Measurements from ENCODE around the gene BCORL1. TPM values are rescaled to one million over a fixed set of nuclear protein-coding genes. Genes with fewer than 3 reads are reported as not detected.

The BCORL1 gene
- total RNA-seq, 1 donor from 2014 or later: 8.0 TPM

DNA sequence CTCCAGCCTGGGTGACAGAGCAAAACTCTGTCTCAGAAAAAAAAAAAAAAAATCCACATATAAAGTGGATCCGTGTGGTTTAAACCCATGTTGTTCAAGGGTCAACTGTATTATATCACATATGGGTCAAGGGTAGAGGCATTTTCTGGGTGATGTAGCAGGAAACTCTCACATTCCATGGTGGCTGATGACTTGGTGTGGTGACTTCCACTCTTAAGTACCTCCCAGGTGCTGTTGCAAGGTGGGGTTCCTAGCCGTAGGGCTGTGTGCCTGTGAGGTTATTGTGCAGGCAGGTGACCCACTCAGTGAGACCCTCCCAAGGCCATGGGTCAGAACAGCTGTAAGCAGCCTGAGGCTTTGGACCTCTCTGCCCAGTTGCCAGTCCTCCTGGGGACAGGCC lies 110.8 kb downstream of the BCORL1 start:
- no peak overlapping the region for H3K27ac Mint-ChIP-seq
- H3K36me3 Mint-ChIP-seq (ENCODE audit: low read depth): peaks cover 6% of the 10 kb centered on the region
- DNase-seq: no peak
- H3K27me3 Mint-ChIP-seq: no peaks in the 10 kb centered on the region
- intact Hi-C loops (cut with micrococcal nuclease): no loop called here
- no peak overlapping the region for H3K4me3 Mint-ChIP-seq
- H3K9me3 Mint-ChIP-seq: no peaks in the 10 kb centered on the region
- peaks cover 35% of the 10 kb centered on the region for H3K4me1 Mint-ChIP-seq

DNA sequence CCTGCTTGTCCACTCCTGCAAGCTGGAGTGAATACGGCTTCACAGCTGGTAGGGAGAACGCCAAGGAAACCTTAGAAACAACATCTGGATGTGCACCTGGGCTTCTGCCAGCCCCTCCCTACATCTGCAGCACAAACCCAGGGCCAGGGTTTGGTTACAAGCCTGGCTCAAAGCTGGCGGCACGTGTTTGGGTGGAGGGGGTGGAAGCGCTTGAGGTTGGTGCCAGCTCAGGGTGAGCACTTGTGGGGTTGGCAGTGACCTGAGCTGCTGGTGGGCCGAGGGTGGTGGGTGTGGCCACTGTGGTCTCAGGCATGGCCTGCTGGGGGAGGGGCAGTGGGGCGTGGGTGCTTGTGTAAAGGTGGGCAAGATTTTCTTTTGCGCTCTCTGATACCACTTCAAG lies 112.3 kb downstream of the BCORL1 start:
- Mint-ChIP-seq H3K36me3 (ENCODE audit: low read depth) (peaks cover 5% of the 10 kb centered on the region), H3K4me1 (peaks cover 38% of the 10 kb centered on the region), H3K27me3 (no peaks in the 10 kb centered on the region), H3K9me3 (no peaks in the 10 kb centered on the region), H3K4me3 (no peak overlapping the region), H3K27ac (no peak overlapping the region)
- intact Hi-C loops (cut with micrococcal nuclease): no loop called here
- no peak for DNase-seq

DNA sequence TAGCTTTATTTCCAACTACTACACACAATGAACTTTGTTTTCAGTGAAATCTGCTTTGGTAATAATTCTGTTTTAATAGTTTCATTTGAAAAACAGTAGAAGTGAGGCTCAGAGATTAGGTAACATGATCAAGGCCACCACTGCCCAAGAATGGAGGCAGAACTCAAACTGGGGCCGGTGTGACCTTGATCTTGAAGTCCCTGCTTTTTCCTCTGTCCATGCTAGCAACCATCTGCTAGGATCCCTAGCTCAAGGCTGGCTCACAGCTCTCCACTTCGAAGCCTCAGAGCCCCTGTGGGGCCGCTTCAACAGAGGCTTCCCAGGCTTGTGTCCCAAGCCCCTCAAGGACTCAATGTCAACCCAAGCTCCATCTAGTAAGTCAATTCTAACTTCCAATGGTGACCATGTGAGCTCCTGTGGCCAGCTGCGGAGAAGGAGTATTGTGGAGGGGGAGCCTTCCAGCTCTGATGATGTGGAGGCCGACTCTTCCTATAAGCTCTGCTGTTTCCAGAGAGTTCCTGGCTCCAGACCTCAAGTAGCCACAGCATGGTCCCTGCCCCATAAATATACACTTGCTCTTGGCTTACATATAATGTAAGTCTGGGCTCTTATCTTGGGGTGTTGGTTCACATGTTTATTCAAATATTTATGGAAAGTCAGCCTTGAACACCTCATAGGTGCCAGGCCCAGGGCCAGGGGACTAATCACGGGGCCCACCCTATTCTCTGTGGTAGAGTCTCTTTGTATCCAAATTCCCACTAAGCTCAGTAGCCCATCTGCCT lies 113.0 kb downstream of the BCORL1 start:
- no peak overlapping the region for H3K27ac Mint-ChIP-seq
- H3K4me3 Mint-ChIP-seq: no peak overlapping the region
- H3K9me3 Mint-ChIP-seq: no peaks in the 10 kb centered on the region
- intact Hi-C loops (cut with micrococcal nuclease): no loop called here
- DNase-seq: no peak
- H3K27me3 Mint-ChIP-seq: no peaks in the 10 kb centered on the region
- H3K36me3 Mint-ChIP-seq (ENCODE audit: low read depth): peaks cover 2% of the 10 kb centered on the region
- peaks cover 35% of the 10 kb centered on the region for H3K4me1 Mint-ChIP-seq

DNA sequence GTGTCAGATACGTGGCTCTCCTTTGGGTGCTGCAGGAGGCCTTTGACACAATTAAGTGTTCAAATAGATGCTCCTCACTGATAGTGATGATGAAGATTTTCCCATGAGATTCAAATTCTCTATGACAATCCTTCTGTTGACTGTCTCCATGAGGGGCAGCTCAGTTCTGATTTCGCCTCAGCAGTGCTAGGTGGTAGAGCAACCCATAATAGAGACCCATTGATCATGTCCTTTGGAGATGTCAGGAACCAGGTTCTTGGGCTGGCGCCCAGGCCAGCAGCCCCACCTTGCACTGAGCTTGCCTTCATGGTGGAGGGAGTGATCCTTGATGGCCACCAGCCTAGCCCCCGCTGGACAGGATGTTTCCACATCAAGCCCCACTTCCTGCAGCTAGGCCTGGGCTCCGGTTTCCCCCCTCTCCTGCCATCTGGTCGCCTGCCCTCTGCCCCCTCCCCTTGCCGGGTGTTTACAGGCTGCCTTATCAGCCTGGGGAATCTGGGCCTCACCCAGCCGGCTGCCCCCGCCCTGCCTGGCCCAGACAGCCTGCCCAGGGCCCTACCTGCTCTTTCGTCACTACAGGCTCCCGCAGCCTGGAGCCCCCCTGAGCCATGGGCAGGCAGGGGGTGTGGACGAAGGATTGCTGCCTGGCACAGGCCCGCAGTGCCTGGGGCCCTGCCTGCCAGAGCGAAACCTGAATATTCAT lies 115.2 kb downstream of the BCORL1 start:
- peak overlapping the region; percentile 51 for H3K4me3 Mint-ChIP-seq
- H3K36me3 Mint-ChIP-seq (ENCODE audit: low read depth): peaks cover 5% of the 10 kb centered on the region
- DNase-seq: no peak
- peak overlapping the region; percentile 67 for H3K27ac Mint-ChIP-seq
- no peaks in the 10 kb centered on the region for H3K9me3 Mint-ChIP-seq
- peaks cover 29% of the 10 kb centered on the region for H3K4me1 Mint-ChIP-seq
- no peaks in the 10 kb centered on the region for H3K27me3 Mint-ChIP-seq
- intact Hi-C loops (cut with micrococcal nuclease): no loop called here

DNA sequence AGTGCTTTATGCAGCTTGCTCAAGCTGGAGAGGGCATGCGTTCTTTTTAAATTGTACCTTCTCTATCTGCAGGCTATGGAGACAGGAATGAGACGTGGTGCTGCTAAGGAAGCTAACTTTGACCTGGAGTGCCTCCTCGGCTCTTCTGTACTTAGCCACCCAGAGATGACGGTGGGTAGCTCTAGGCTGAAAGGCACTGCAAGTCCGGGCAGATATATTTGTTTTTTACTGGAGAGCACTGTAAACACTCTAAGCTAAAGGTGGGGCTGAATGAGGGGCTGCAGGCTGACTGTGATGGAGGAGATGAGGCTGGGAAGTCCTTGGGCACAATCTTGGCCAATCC lies 115.7 kb downstream of the BCORL1 start:
- no peak for DNase-seq
- H3K27ac Mint-ChIP-seq: peak overlapping the region; percentile 67
- intact Hi-C loops (cut with micrococcal nuclease): no loop called here
- H3K9me3 Mint-ChIP-seq: no peaks in the 10 kb centered on the region
- peaks cover 32% of the 10 kb centered on the region for H3K4me1 Mint-ChIP-seq
- H3K36me3 Mint-ChIP-seq (ENCODE audit: low read depth): peaks cover 5% of the 10 kb centered on the region
- H3K27me3 Mint-ChIP-seq: no peaks in the 10 kb centered on the region
- H3K4me3 Mint-ChIP-seq: peak overlapping the region; percentile 51

DNA sequence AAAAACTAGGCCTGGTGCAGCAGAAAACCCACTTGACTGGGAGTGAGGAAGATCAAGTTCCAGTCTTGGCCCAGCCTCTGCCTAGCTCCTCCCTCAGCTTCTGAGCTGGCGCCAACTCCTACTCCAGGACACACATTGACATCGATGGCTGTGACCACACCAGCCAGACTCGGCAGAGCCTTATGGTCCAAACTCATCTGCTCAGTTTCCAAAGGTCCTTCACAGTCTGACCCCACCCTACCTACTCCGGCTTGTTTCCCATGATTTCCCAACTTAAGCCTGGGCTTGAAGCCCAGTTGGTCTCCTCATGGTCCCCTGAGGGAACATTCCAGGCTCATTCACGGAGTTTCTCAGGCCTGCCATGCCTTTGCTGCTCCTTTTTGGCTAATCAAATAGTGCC lies 117.7 kb downstream of the BCORL1 start:
- Mint-ChIP-seq H3K9me3 (no peaks in the 10 kb centered on the region), H3K4me1 (peaks cover 35% of the 10 kb centered on the region), H3K27me3 (no peaks in the 10 kb centered on the region), H3K36me3 (ENCODE audit: low read depth) (peaks cover 10% of the 10 kb centered on the region), H3K4me3 (no peak overlapping the region), H3K27ac (no peak overlapping the region)
- intact Hi-C loops (cut with micrococcal nuclease): no loop called here
- no peak for DNase-seq

DNA sequence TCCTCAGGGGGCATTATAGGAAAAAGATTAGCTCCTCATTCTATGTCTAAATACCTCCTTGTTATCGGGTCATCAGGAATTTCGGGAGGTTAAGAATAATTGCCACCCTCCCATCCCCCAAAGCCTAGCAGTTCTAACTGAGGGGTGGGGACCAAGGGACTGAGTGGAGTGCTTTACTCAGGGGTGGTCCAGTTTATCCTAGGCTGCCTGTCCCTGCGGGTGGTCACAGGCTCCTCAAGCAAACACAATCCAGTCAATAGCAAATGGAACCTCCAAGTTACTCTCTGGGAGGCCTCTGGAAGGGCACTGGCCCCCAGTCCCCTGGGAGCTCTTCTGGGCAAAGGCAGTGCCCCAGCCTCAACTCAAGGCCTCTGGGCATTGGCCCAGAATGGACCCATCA lies 121.2 kb downstream of the BCORL1 start:
- Mint-ChIP-seq H3K27ac (no peak overlapping the region), H3K9me3 (no peaks in the 10 kb centered on the region), H3K4me1 (peaks cover 35% of the 10 kb centered on the region), H3K4me3 (no peak overlapping the region), H3K27me3 (no peaks in the 10 kb centered on the region), H3K36me3 (ENCODE audit: low read depth) (peaks cover 13% of the 10 kb centered on the region)
- intact Hi-C loops (cut with micrococcal nuclease): no loop called here
- DNase-seq: no peak

DNA sequence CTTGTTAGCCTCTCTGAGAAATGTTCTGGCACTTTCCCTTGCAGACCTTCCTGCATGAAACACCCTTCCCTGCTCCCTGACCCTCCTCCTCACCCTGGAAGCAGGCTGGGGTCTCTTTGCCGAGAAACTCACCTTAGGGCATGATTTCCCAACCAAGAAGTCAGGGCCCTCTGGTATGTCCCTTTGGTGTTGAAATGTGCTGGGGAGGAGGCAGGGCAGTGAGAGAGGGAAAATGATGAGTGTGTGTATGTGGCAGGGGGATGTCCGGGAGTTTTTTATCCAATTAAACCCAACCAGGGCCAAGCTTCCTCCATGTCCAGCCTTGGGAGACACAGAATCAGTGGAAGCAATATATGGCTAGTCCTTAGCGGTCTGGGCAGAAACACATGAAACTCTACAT lies 122.8 kb downstream of the BCORL1 start:
- Mint-ChIP-seq H3K4me3 (no peak overlapping the region), H3K36me3 (ENCODE audit: low read depth) (peaks cover 15% of the 10 kb centered on the region), H3K4me1 (peaks cover 30% of the 10 kb centered on the region), H3K27ac (no peak overlapping the region), H3K9me3 (no peaks in the 10 kb centered on the region), H3K27me3 (no peaks in the 10 kb centered on the region)
- intact Hi-C loops (cut with micrococcal nuclease): no loop called here
- DNase-seq: no peak

DNA sequence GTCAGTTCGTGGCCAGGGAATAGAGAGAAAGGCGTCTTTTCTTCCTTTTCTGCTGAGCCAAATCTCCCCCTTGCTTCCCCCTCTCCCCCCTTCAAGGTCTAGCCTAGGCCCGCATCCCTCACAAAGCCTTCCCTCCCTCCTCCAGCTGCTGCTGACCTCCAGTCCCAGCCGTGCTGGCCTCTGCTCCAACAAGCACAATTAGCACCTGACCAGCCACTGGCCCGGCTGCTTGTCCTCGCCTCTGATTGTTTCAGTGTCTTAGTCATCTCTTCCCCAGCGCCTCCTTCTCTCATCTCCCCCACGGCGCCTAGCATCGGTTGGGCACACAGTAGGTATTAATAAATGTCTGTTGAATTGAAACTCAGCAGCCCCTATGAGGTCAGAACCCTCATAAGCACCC lies 123.6 kb downstream of the BCORL1 start:
- Mint-ChIP-seq H3K27ac (no peak overlapping the region), H3K27me3 (no peaks in the 10 kb centered on the region), H3K4me3 (no peak overlapping the region), H3K4me1 (peaks cover 25% of the 10 kb centered on the region), H3K36me3 (ENCODE audit: low read depth) (peaks cover 11% of the 10 kb centered on the region), H3K9me3 (no peaks in the 10 kb centered on the region)
- DNase-seq: no peak
- intact Hi-C loops (cut with micrococcal nuclease): no loop called here

Other genes starting within 250 kb of the BCORL1 start
- 0.24 and 0.28 TPM in 2 replicates for gene XPNPEP2, start 243.7 kb upstream of the BCORL1 start, total RNA-seq
- gene SASH3, start 202.7 kb upstream of the BCORL1 start, total RNA-seq: 115 and 116 TPM in 2 replicates
- 13.4 and 14.6 TPM in 2 replicates for gene ZDHHC9, start 138.7 kb upstream of the BCORL1 start, total RNA-seq
- 57.9 and 58.1 TPM in 2 replicates for gene UTP14A, start 76.5 kb upstream of the BCORL1 start, total RNA-seq
- gene ELF4, start 127.9 kb downstream of the BCORL1 start, total RNA-seq: 27.4 and 29.5 TPM in 2 replicates
- 44.4 and 47.7 TPM in 2 replicates for gene AIFM1, start 183.2 kb downstream of the BCORL1 start, total RNA-seq
- gene RAB33A, start 189.3 kb downstream of the BCORL1 start, total RNA-seq: 20.6 and 21.0 TPM in 2 replicates